Ectodermal cell (in vitro differentiated cells): ENCODE results near the gene NEK9.
"Not testable (repeated sequence)": the region's sequence is repeated elsewhere in the genome, so short reads cannot be mapped to it uniquely, and the experiment has no call there.

ENCODE experiments used
- H3K27ac ChIP-seq: 2 replicates; pipeline ENCODE4 v1.7.0; 2013; ENCODE audit warnings: mild to moderate bottlenecking, low read depth, low read length; ENCODE audit not compliant: insufficient read depth, poor library complexity, severe bottlenecking
- H3K27me3 ChIP-seq: 2 replicates; pipeline ENCODE4 v1.7.0; 2013; ENCODE audit warnings: mild to moderate bottlenecking, low read length; ENCODE audit not compliant: insufficient read depth, control insufficient read depth, poor library complexity, severe bottlenecking
- H3K36me3 ChIP-seq: one replicate; pipeline ENCODE4 v1.7.0; 2013; ENCODE audit warnings: low read length; ENCODE audit not compliant: control insufficient read depth, insufficient read depth
- H3K4me1 ChIP-seq: one replicate; pipeline ENCODE4 v1.7.0; 2013; ENCODE audit warnings: low read length; ENCODE audit not compliant: control insufficient read depth, insufficient read depth
- H3K4me3 ChIP-seq: 2 replicates; pipeline ENCODE4 v1.7.0; 2013; ENCODE audit warnings: low read depth, low read length, control low read depth; ENCODE audit not compliant: insufficient read depth
- H3K9me3 ChIP-seq: 2 replicates; pipeline ENCODE4 v1.7.0; 2013; ENCODE audit warnings: mild to moderate bottlenecking, low read length, moderate library complexity; ENCODE audit not compliant: control insufficient read depth
- WGBS, 2 experiments: methylation state at CpG; one replicate each; pipeline ENCODE4 v1.1.7; 2013; ENCODE audit warnings: missing lambda C conversion rate in 2 of 2; 5-methylcytosine and 5-hydroxymethylcytosine counted together

Gene NEK9

GRCh38 chr14:75069811-75070145 lies 57.1 kb downstream of the NEK9 start:
- Histone ChIP-seq H3K27me3 (peaks cover 4% of the 10 kb centered on the region), H3K4me3 (peak overlapping the region; percentile 46), H3K27ac (peak overlapping the region; percentile 21), H3K36me3 (no peaks in the 10 kb centered on the region), H3K9me3 (no peaks in the 10 kb centered on the region), H3K4me1 (peaks cover 4% of the 10 kb centered on the region)
- WGBS, 2 experiments, result 42 to 54% methylated on average over 12 of the region's 12 CpGs

GRCh38 chr14:75069121-75069810 lies 57.6 kb downstream of the NEK9 start, which contains the start of gene ZC2HC1C:
Gene ZC2HC1C, plus strand, starts transcription at chr14:75069641. Its CDS starts 933 bp downstream, at chr14:75070574.
- H3K9me3 ChIP-seq, result no peaks in the 10 kb centered on the region
- H3K27ac ChIP-seq, result peak within 1 kb of the TSS; percentile 21
- H3K27me3 ChIP-seq, result peaks cover 4% of the 10 kb centered on the region
- H3K4me1 ChIP-seq, result peaks cover 4% of the 10 kb centered on the region
- WGBS, 2 experiments, result 1 to 2% methylated on average over 58 of the region's 58 CpGs
- H3K36me3 ChIP-seq, result no peaks in the 10 kb centered on the region
- peak within 1 kb of the TSS; percentile 46 for H3K4me3 ChIP-seq

GRCh38 chr14:75068294-75069120 lies 58.3 kb downstream of the NEK9 start:
- WGBS, 2 experiments, result 10 to 13% methylated on average over 14 to 15 of the region's 15 CpGs
- Histone ChIP-seq H3K27me3 (peaks cover 4% of the 10 kb centered on the region), H3K9me3 (no peaks in the 10 kb centered on the region), H3K27ac (no peak overlapping the region), H3K4me1 (peaks cover 4% of the 10 kb centered on the region), H3K4me3 (peak overlapping the region; percentile 46), H3K36me3 (no peaks in the 10 kb centered on the region)

GRCh38 chr14:75067765-75068164 lies 59.1 kb downstream of the NEK9 start:
- H3K36me3 ChIP-seq, H3K4me1 ChIP-seq, H3K4me3 ChIP-seq, H3K9me3 ChIP-seq, H3K27me3 ChIP-seq, H3K27ac ChIP-seq: not testable (repeated sequence)
- WGBS, 2 experiments, result 79 to 83% methylated on average over 4 of the region's 4 CpGs

- WGBS, 2 experiments, result 89 to 90% methylated on average over 1 of the region's 1 CpG
- Histone ChIP-seq H3K36me3 (no peaks in the 10 kb centered on the region), H3K27me3 (peaks cover 4% of the 10 kb centered on the region), H3K9me3 (no peaks in the 10 kb centered on the region), H3K27ac (no peak overlapping the region), H3K4me1 (peaks cover 4% of the 10 kb centered on the region), H3K4me3 (no peak overlapping the region)
Measured at GRCh38 chr14:75067212-75067611, 59.6 kb downstream of the NEK9 start.

- Histone ChIP-seq H3K4me1 (peaks cover 4% of the 10 kb centered on the region), H3K4me3 (no peak overlapping the region), H3K27ac (no peak overlapping the region), H3K27me3 (peaks cover 4% of the 10 kb centered on the region), H3K36me3 (no peaks in the 10 kb centered on the region), H3K9me3 (no peaks in the 10 kb centered on the region)
- 92 to 98% methylated on average over 3 of the region's 3 CpGs for WGBS, 2 experiments
Measured at GRCh38 chr14:75066691-75067090, 60.2 kb downstream of the NEK9 start.

- 57 to 59% methylated on average over 8 of the region's 8 CpGs for WGBS, 2 experiments
- Histone ChIP-seq H3K4me1 (peaks cover 4% of the 10 kb centered on the region), H3K4me3 (peak overlapping the region; percentile 79), H3K27me3 (peaks cover 4% of the 10 kb centered on the region), H3K27ac (no peak overlapping the region), H3K36me3 (peaks cover 3% of the 10 kb centered on the region), H3K9me3 (no peaks in the 10 kb centered on the region)
Measured at GRCh38 chr14:75064205-75064567, 62.7 kb downstream of the NEK9 start.

GRCh38 chr14:75063491-75064204 lies 63.2 kb downstream of the NEK9 start, which contains the start of gene ACYP1:
Gene ACYP1, minus strand, starts transcription at chr14:75064024. Its CDS starts 471 bp downstream, at chr14:75063553.
- WGBS, 2 experiments, result 0 to 1% methylated on average over 34 of the region's 34 CpGs
- H3K27me3 ChIP-seq, result peaks cover 4% of the 10 kb centered on the region
- H3K36me3 ChIP-seq, result peaks cover 3% of the 10 kb centered on the region
- H3K9me3 ChIP-seq, result no peaks in the 10 kb centered on the region
- no peak within 1 kb of the TSS for H3K27ac ChIP-seq
- peaks cover 4% of the 10 kb centered on the region for H3K4me1 ChIP-seq
- H3K4me3 ChIP-seq, result peak within 1 kb of the TSS; percentile 79

GRCh38 chr14:75063013-75063412 lies 63.8 kb downstream of the NEK9 start:
- H3K4me3 ChIP-seq, result peak overlapping the region; percentile 79

GRCh38 chr14:75060420-75060819 lies 66.4 kb downstream of the NEK9 start:
- H3K4me1 ChIP-seq, result no peaks in the 10 kb centered on the region
- no peak overlapping the region for H3K4me3 ChIP-seq
- 95 to 96% methylated on average over 2 of the region's 2 CpGs for WGBS, 2 experiments
- H3K27ac ChIP-seq, result no peak overlapping the region
- H3K36me3 ChIP-seq, result peaks cover 3% of the 10 kb centered on the region
- no peaks in the 10 kb centered on the region for H3K9me3 ChIP-seq
- H3K27me3 ChIP-seq, result no peaks in the 10 kb centered on the region

More at GRCh38 chr14:75063013-75063412, 63.8 kb downstream of the NEK9 start:
- H3K27me3 ChIP-seq, result no peaks in the 10 kb centered on the region
- H3K9me3 ChIP-seq, result no peaks in the 10 kb centered on the region
- no peak overlapping the region for H3K27ac ChIP-seq
- H3K36me3 ChIP-seq, result peaks cover 3% of the 10 kb centered on the region
- 49 to 52% methylated on average over 5 of the region's 5 CpGs for WGBS, 2 experiments
- H3K4me1 ChIP-seq, result no peaks in the 10 kb centered on the region
